ENCODE results near the gene MED9.
A peak's percentile ranks its signal among the peaks of the same experiment; 100 is the strongest.
"Not testable (repeated sequence)": the region's sequence is repeated elsewhere in the genome, so short reads cannot be mapped to it uniquely, and the experiment has no call there.

The MED9 gene

DNA sequence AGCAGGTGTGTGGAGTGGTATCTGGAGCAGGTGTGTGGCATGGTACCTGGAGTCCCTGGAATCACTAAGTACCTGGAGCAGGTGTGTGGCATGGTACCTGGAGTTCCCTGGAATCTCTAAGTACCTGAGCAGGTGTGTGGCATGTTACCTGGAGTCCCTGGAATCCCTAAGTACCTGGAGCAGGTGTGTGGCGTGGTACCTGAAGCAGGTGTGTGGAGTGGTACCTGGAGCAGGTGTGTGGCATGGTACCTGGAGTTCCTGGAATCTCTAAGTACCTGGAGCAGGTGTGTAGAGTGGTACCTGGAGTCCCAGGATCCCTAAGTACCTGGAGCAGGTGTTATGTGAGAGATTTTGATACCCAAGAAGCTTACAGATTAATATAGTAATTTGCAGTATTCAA, 22.1 kb upstream of the MED9 start:
- DNase-seq = not testable (repeated sequence)

DNA sequence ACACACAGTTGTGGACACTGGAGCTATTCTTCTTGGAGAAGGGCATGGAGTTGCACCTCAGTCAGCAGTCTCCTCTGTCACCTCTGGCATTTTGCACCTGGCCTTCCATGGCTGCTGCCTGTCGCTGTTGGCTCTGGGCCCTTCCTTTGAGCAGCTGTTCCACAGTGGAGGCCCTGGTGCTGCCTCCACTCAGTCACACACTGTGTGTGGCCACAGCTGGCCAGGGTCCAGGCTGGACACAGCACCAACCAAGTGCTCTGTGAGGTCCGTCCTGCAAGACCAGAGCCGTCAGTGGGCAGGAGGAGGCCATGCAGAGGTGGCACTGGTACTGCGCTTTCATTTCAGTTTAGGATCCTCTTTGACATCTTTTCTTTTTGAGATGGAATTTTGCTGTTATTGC, 21.6 kb upstream of the MED9 start:
- DNase-seq = no peak

DNA sequence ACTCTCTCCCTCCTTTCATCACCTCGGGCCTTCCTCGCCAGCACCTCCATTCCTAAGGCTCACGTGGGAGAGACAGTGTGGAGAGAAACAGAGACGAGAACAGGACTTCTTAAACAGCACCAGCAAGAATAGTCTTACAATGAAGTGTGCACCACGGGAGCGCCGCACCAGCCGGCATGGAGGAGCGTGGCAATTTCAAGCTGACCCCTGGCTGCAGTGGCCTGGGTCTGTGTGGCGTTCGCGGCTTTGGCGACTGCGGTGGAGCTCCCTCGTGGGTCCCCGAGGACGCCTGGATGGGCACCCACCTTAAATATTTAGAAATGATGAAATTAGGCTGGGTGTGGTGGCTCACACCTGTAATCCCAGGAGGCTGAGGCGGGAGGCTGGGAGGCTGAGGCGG, 20.5 kb upstream of the MED9 start:
- no peak for DNase-seq

DNA sequence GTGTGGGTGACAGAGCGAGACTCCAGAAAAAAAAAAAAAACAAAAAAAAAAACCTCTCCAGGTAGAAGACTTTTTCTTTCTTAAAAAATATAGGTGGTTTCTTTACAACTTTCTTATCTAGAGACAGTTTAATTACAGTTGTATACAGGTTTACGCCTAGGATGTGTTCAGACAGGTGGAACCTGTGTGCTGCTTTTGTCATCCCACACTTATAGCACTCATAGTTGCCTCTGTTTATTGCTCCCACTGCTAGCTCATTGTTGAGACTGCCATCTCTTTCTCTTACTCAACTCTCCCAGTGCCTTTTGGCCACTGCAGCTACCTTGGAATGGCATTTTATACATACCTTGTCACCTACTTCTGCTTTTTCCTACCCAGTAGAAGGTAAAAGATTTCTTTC, 19.1 kb upstream of the MED9 start:
- no peak for DNase-seq

DNA sequence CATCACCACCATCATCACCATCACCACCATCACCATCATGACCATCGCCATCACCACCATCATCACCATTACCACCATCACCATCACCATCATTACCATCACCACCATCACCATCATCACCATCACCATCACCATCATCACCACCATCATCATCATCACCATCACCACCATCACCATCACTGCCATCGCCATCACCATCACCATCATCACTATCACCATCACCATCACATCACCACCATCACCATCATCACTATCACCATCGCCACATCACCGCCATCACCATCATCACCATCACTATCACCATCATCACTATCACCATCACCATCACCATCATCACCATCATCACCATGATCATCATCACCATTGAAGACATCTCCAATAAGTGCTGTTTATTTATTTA, 16.8 kb upstream of the MED9 start:
- no peak for DNase-seq

DNA sequence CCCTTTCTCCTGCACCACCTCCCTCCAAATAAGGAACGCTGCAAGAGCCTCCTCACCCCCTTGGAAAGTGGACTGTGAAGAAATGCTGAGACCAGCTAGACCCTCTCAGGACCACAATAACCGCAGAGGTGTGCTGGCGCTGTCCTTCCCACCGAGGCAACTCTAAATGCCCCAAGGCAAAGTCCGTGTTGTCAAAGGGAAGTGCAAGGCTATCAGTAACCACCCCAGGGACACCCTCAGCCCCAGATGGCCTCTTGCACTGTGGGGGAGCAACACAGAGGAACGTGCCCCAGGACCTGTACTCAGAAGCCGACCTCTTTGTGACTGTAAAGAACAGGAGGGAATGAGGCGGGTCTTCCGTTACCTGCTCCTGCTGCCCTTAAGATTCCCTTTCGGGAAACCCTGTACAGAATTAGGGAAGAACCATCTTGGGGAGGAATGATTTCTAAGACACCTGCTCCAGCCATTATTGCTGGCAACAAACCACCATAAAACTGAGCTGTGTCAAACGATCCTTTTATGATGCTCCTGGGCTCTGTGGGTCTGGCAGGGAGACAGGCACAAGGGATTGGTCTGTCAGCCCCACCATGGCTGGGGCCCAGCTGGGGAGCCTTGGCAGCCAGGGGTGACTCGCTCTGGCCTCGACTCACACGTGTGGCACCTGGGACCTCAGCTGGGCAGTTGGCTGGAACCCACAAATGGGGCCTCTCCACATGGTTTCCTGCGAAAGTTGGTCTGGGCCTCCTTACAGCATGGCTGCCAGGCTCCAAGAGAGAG, 14.6 kb upstream of the MED9 start:
- DNase-seq = no peak

DNA sequence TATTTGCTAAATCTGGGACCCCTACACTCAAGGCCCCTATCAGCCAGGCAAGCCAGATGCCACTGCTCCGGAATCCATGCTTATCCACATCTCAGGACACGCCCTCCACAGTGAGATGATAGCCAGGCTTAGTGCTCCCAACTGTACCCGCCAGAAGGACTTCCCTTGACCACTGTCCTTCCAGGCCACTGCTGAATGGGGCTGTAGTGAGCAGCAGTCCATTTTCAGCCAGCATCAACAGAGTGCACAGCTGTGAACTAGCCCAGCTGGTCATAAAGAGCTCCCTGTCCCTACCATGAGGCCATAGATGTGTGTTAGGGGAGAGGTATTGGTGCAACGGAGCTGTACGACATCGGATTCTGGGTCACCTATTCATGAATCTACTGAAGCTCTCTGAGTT, 13.0 kb upstream of the MED9 start:
- DNase-seq = peak in 10 of 56 donors; percentile 11 to 65 (median 38)

DNA sequence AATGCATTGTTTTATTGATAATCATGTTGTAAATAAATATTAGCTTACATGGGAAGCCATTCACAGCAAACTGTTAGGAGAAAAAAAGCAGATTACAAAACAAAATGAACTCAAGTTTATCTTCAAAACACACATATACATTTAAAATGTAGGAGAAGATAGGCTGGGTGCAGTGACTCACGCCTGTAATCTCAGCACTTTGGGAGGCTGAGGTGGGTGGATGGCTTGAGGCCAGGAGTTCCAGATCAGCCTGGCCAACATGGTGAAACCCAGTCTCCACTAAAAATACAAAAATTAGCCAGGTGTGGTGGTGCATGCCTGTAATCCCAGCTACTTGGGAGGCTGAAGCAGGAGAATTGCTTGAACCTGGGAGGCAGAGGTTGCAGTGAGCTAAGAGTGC, 10.9 kb upstream of the MED9 start:
- DNase-seq = not testable (repeated sequence)

DNA sequence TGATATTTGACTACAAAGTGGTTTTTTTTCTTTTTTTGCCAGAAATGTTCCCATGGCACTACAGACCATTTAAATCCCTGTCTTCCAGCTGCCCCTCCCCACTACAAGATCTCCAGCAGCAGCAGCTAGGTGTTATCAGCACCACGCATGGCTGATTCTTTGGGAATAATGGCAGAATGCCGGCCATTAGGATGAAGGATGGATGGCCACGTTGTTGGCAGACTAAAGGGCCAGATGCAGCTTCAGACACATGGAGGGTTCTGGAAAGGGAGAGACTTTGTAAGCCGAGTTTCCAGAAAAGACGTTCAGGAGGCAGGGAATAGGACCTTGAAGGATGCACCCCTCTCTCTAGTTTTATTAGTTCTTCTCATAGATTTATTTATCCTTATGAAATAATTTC, 10.3 kb upstream of the MED9 start:
- no peak for DNase-seq

DNA sequence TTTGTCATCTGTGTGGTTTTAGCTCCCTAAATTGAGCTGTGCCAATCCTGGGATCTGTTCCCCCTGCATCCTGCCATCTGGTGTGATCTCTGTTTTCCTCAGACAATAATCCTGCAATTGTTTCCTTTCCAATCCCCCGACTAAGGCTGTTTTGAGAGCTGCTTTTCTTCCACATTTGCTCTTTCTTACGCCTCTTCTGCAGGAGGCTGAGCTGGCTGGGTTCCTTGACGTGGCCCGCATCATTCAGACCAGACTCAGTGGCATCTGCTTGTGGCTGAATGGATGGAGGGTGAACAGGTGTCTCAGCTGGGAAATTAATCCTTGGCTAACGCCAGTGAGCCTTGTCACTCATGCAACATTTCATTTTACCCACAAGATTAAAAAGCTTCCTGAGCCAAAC, 9.8 kb upstream of the MED9 start:
- DNase-seq = peak in 3 of 56 donors; percentile 19 to 31 (median 21)

DNA sequence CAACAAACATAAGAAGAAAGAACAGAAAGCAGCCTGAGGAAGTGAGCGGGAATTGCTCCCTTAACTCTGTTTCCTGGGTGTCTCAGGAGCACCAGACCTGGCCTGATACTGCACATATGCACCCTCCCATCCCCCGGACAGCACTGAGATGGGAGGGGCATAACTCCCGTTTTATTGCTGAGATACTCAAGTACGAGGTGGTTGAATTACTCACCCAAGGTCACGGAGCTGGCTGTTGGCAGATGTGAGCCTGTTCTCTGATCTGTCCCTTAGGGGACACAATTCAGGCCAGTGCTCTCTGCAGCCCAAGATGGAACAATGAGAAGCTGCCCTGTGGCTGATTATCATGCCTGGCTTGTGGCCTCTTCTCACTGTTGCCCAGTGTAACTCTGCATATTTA, 9.1 kb upstream of the MED9 start:
- no peak for DNase-seq

DNA sequence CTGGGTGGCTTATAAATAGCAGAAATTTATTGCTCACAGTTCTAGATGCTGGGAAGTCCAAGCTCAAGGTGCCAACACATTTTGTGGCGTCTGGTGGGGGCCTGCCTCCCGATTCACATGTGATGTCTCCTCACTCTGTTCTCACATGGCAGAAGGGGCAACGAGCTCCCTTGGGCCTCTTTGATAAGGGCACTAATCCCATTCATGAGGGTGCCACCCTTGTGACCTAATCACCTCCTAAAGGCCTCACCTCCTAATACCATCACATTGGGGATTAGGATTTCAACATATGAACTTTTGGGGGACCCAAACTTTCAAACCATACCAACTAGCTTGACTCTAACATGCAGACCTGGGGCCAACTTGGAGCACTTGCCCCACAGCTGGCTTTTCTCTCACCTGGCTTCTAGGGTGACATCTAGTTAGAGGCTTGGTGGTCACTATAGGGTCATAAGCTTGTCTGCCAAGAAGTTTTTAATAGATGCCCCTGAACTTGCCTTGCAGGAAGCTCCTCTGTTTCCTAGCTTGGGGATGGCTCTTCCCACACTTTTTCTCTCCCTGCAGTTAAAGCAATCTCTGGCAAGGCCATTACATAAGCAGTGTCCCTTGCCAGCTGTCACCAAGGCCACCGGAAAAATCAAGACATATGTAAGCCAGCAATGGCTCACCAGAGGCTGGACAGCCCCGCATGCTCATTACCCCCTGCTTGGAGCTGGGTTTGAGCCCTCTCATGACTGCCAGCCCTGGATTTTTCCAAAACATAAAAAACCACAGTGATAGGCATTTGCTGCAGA, 8.4 kb upstream of the MED9 start:
- DNase-seq = peak in 6 of 56 donors; percentile 17 to 29 (median 21)

DNA sequence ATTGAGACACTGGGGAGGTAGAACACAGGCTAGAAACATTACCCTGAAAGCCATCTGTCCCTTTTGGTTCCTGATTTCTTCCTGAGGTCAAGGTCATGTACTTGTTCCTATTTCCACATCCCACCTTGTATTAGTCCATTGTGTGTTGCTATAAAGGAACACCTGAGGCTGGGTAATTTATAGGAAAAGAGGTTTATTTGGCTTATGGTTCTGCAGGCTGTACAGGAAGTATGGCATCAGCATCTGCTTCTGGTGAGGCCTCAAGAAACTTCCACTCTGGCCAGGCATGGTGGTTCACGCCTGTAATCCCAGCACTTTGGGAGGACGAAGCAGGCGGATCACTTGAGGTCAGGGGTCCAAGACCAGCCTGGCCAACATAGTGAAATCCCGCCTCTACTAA, 7.4 kb upstream of the MED9 start:
- DNase-seq = no peak

DNA sequence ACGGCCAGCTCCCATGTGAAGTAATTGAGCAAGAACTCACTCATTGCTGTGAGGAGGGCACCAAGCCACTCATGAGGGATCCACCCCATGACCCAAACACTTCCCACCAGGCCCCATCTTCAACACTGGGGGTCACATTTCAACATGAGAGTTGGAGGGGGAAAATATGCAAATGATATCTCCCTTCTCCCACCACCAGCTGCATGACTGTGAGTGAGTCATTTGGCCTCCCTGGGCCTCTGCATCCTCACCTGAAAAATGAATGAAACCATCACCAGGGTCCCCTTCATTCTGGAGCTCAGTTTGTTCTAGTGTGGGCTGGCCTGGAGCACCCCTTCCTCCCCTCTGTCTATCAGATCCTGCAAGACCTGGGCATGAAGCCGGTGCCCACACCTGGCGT, 6.8 kb upstream of the MED9 start:
- no peak for DNase-seq

DNA sequence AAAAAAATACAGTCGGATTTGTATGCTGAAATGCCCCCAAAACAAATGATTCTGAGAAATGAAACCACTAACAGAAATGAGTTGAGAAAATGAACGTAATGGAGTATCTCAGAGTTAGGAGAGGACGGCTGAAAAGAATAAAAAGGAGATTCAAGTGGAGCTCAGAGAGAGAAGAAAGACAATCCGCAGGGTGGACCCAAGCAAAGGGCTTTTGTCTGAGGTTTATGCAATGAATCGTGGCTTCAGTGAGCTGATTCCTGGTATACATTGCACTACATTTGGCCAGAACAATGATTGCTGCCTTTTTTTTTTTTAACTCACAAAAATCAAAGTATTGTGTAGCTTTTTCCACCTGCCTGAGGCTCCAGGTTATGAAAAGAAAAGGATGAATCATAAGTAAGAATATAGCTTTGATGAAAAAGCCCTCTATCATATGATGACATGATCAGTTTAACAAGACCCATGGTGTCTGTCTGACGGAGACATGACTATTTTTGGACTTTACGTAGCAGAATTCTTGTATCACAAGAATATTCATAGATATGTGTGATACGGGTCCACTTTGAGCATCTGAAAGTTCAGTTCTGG, 4.4 kb upstream of the MED9 start:
- no peak for DNase-seq

DNA sequence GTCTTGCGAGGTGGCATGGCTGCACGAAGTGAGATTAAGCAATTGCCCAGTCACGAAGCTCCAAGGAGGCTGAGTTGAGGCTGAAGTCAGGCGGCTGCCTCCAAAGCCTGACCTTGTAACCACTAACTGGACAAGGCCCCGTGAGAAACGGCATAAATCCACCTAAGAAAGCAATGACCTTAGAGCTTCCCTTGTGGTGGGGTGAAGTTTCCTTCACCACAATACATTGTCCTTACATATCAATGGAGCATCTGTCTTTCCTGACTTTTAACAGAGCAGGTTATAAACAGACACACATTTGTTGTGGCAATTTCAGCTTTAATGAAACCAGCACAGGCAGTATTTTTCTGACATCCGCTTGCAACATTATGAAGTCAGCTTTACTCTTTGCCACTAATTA, 2.5 kb upstream of the MED9 start:
- no peak for DNase-seq

DNA sequence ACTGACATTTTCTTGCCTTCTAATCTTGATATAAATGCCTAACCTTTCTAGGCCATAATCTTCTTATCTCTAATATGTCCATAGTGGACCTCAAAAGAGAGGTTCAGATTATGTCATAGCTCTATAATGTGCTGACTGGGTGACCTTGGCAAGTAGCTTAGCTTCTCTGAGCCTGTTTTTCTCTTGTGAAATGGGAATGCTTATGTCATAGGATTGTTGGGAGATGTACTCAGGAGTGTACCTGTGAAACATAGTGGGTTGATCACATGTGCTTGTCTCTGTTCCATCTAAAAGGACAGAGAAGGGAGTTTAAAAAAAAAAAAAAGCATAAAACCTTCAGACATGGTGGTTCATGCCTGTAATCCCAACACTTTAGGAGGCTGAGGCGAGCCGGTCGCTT, 2.4 kb downstream of the MED9 start:
- DNase-seq = no peak

DNA sequence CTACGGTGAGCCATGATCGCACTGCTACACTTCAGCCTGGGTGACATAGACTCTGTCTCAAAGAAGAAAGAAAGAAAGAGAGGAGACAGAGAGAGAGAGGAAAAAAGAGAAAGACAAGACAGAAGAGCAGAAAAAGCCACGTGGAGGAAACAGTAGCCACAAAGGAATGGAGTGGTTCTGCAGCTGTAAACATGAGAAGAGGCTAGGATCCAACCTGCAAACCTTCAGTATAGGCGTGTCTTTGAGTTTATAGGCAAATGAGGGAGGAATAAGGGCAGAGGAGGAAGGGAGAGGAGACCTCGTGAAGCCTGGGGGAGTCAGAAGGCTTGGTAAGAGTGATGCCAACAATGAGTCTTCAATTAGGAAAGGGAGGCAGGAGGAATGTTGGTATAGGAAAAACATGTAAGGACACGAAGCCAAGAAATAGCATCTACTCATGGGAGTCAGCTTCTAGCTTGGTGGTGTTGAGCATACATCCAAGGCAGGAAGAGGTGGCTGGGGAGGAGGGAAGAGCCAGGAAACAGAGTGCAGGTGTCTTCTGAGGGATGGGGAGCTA, 3.9 kb downstream of the MED9 start:
- DNase-seq = no peak

DNA sequence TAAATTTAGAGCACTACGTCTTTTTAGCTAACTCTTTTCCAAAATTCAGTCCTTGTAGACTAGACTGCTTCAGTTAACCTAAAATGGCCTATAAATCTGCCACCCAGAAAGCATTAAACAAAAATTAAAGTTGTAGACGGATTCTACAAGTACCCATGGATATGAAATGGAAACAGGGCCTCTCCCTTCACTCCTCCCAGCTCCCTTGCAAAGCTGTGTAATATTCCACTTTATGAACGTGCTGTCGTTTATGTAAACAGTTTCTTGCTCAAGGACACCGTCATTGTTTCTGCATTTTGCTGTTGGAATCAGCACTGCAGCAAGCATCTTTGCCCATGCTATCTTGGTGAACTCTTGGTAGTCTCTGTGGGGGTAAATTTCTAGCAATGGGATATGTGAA, 5.1 kb downstream of the MED9 start:
- DNase-seq = no peak

DNA sequence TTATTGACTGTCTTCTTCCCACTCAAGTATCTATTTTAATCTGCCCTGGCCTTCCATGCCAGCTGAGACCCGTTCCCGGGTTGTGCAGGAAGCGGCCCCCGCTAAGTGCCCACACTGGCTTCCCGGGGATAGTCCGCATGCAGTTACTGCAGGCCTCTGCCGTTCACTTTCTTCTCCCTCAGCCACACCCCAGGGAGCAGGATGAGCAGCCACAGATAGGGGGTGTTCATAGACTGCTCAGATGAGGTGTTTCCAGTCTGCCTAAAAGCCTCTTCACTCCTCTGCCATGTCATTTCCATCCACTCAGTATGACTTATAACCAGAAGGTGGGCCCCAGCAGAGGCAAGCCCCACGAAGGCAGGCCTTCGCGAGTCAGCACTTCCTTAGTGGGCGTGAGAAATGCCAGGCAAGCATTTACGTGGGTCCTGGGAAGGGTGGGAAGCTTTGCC, 7.7 kb downstream of the MED9 start:
- DNase-seq = no peak

DNA sequence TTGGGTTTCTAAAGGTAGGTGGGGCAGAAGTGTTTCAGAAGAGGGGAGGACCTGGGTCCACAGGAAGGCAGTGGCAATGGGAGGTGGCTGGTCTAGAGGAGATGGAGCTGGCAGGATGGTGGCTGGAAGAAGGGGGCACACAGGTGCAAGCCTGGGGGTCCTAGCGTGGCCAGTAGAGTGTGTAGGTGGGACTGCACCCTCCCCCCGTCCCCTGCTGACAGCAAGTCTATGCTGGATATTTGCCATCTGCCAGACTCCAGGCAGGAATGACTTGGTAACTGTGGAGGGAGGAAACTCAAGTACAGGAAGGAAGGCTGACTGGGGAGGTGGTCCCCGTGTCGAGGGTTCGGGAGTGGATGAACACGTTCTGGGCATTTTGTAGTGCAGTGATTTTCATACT, 8.6 kb downstream of the MED9 start:
- DNase-seq = no peak

DNA sequence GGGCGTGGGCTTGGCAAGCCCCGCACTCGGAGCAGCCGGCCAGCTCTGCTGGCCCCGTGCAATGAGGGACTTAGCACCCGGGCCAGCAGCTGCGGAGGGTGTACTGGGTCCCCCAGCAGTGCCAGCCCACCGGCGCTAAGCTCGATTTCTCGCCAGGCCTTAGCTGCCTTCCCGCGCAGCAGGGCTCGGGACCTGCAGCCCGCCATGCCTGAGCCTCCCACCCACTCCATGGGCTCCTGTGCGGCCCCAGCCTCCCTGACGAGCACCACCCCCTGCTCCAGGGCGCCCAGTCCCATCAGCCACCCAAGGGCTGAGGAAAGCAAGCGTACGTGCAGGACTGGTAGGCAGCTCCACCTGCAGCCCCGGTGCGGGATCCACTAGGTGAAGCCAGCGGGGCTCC, 9.6 kb downstream of the MED9 start:
- not testable (repeated sequence) for DNase-seq
